ENCODE measurements around the gene UROC1.

DNA sequence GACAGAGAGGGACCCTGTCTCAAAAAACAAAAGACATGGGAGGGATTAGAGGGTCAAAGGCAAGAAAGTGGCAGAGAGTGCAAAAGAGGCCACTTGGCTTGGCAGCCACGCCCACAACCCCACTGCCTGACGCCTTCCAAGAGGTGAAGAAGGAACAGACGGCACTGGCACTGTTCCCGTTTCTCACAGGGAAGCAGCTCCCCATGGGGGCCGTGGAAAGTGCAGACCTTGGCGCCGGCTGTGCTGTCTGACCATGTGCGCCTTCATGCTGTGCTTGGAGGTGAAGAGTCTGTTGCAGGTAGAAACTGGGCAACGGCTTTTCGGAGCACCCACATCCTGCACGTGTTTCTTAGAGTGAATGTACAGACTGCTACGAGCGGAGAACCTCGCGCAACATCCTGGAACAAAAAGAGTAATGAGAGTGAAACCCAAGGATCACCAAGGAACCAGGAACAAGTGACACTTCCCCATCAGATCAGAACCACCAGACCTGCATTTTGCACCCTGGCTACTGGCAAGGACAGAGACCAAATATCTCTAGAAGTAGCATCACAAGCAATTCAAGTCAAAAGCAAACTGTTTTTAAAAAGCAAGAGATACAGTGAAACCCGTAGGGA lies 51.5 kb downstream of the UROC1 start:
- TF ChIP-seq, protein P1, sequence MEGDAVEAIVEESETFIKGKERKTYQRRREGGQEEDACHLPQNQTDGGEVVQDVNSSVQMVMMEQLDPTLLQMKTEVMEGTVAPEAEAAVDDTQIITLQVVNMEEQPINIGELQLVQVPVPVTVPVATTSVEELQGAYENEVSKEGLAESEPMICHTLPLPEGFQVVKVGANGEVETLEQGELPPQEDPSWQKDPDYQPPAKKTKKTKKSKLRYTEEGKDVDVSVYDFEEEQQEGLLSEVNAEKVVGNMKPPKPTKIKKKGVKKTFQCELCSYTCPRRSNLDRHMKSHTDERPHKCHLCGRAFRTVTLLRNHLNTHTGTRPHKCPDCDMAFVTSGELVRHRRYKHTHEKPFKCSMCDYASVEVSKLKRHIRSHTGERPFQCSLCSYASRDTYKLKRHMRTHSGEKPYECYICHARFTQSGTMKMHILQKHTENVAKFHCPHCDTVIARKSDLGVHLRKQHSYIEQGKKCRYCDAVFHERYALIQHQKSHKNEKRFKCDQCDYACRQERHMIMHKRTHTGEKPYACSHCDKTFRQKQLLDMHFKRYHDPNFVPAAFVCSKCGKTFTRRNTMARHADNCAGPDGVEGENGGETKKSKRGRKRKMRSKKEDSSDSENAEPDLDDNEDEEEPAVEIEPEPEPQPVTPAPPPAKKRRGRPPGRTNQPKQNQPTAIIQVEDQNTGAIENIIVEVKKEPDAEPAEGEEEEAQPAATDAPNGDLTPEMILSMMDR (IDR thresholded peaks at IDR 0.05), result no peak
- TF ChIP-seq POLR2A (IDR thresholded peaks at IDR 0.05), result no peak
